ENCODE measurements around the gene RAB36. TPM values are rescaled to one million over a fixed set of nuclear protein-coding genes. Genes with fewer than 3 reads are reported as not detected.
A peak's percentile ranks its signal among the peaks of the same experiment; 100 is the strongest.

Gene RAB36
- total RNA-seq, 3 donors from 2014 or later (not counting 1 experiment from before 2014, with no cell fraction given), result 1.7 to 2.9 (median 2.6) TPM

DNA sequence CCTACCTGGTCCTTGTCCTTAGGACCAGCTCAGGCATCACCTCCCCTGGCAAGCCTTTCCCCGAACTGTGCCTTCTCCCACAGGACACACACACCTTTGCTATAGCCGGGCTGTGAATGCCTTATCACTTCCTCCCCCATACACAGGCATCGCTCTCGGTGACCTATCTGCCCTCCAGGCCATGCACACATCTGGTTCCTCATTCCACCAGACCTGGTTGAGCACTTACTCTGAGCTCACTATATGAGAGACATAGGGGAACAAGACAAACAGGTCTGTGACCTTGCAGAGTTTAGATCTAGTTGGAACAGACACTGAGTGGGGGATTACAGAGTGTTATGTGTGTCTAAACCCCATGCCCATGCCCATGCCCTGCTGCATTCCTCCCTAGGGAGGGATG lies 31.9 kb downstream of the RAB36 start:
- 73% methylated on average over 4 of the region's 4 CpGs for WGBS (ENCODE audit: insufficient coverage)
- Mint-ChIP-seq H3K27me3 (ENCODE audit: low read depth in 2 of 2) (no peaks in the 10 kb centered on the region), H3K4me3 (peak overlapping the region; percentile 17), H3K27ac (no peak overlapping the region), H3K9me3 (peaks cover 3 to 14% of the 10 kb centered on the region in 2 donors), H3K4me1 (peaks cover 43 to 47% of the 10 kb centered on the region in 2 donors), H3K36me3 (peaks cover 14% of the 10 kb centered on the region)
- H3K27me3 ChIP-seq (ENCODE audit: control insufficient read depth, insufficient read depth, low read length), result no peaks in the 10 kb centered on the region
- no peak overlapping the region for H3K27ac ChIP-seq (ENCODE audit: low read length)
- ATAC-seq (no peak), DNase-seq (no peak)
- peaks cover 18% of the 10 kb centered on the region for H3K9me3 ChIP-seq (ENCODE audit: control insufficient read depth, insufficient read depth, low read length)
- no peak overlapping the region for H3K4me3 ChIP-seq (ENCODE audit: low read length)
- no peaks in the 10 kb centered on the region for H3K36me3 ChIP-seq (ENCODE audit: control insufficient read depth, insufficient read depth, low read length)
- peaks cover 60% of the 10 kb centered on the region for H3K4me1 ChIP-seq (ENCODE audit: control insufficient read depth, insufficient read depth, low read length)
- intact Hi-C loops (cut with micrococcal nuclease), result loop anchor here (5.0 kb wide), 1 partner anchor 205 kb away; no protein-coding TSS in a partner anchor
- TF ChIP-seq, protein P1, sequence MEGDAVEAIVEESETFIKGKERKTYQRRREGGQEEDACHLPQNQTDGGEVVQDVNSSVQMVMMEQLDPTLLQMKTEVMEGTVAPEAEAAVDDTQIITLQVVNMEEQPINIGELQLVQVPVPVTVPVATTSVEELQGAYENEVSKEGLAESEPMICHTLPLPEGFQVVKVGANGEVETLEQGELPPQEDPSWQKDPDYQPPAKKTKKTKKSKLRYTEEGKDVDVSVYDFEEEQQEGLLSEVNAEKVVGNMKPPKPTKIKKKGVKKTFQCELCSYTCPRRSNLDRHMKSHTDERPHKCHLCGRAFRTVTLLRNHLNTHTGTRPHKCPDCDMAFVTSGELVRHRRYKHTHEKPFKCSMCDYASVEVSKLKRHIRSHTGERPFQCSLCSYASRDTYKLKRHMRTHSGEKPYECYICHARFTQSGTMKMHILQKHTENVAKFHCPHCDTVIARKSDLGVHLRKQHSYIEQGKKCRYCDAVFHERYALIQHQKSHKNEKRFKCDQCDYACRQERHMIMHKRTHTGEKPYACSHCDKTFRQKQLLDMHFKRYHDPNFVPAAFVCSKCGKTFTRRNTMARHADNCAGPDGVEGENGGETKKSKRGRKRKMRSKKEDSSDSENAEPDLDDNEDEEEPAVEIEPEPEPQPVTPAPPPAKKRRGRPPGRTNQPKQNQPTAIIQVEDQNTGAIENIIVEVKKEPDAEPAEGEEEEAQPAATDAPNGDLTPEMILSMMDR (IDR thresholded peaks at IDR 0.05), result no peak

DNA sequence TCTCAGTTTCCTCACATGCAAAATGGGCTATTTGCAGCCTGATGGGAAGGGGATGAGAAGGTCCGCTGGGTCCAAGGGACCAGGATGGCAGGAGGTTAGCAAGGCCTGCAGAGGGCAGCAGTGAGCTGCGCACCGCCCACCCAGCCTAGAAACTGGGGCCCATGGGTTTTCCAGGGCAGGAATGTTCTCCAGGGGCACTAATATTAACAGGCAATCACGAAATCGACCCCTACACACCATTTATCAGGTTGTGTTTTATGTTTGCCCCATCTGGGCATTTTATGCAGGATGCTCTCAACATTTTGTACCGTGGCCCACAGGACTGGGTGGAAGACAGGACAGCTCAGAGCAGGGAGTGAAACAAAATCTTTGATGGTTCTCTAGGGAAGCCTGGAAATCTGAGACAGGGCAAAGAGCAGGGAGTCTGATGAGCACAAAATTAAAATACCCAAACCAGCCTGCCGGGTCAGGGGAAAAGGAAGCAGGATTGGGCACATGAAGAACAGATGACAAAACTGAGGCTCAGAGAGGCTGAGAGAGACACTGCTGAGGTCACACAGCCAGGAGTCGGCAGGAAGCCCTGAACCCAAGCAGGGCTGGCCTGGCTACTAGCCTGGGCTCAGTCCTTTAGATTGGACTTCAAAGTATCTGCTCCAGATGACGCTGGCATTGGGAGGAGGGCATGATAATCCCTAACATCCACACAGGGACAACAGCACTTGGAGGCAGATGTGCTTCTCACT lies 33.4 kb downstream of the RAB36 start:
- no peak overlapping the region for H3K27ac ChIP-seq (ENCODE audit: low read length)
- ATAC-seq, result peak; percentile 27 to 60 (median 42)
- H3K9me3 ChIP-seq (ENCODE audit: control insufficient read depth, insufficient read depth, low read length), result peaks cover 18% of the 10 kb centered on the region
- no peaks in the 10 kb centered on the region for H3K36me3 ChIP-seq (ENCODE audit: control insufficient read depth, insufficient read depth, low read length)
- intact Hi-C loops (cut with micrococcal nuclease), result loop anchor here (1.0 to 5.0 kb wide), 4 partner anchors 86 to 204 kb away; no protein-coding TSS in a partner anchor
- WGBS (ENCODE audit: insufficient coverage), result 36% methylated on average over 9 of the region's 9 CpGs
- no peak overlapping the region for H3K4me3 ChIP-seq (ENCODE audit: low read length)
- peaks cover 75% of the 10 kb centered on the region for H3K4me1 ChIP-seq (ENCODE audit: control insufficient read depth, insufficient read depth, low read length)
- TF ChIP-seq, protein P1 (IDR thresholded peaks at IDR 0.05), result peak; percentile 96
- no peaks in the 10 kb centered on the region for H3K27me3 ChIP-seq (ENCODE audit: control insufficient read depth, insufficient read depth, low read length)
- Mint-ChIP-seq H3K4me3 (peak overlapping the region; percentile 78), H3K27ac (peak overlapping the region; percentile 86 to 87), H3K9me3 (peaks cover 3 to 14% of the 10 kb centered on the region in 2 donors), H3K36me3 (peaks cover 14% of the 10 kb centered on the region), H3K27me3 (ENCODE audit: low read depth in 2 of 2) (no peaks in the 10 kb centered on the region), H3K4me1 (peaks cover 57 to 61% of the 10 kb centered on the region in 2 donors)
- DNase-seq, result peak; percentile 69 to 85

DNA sequence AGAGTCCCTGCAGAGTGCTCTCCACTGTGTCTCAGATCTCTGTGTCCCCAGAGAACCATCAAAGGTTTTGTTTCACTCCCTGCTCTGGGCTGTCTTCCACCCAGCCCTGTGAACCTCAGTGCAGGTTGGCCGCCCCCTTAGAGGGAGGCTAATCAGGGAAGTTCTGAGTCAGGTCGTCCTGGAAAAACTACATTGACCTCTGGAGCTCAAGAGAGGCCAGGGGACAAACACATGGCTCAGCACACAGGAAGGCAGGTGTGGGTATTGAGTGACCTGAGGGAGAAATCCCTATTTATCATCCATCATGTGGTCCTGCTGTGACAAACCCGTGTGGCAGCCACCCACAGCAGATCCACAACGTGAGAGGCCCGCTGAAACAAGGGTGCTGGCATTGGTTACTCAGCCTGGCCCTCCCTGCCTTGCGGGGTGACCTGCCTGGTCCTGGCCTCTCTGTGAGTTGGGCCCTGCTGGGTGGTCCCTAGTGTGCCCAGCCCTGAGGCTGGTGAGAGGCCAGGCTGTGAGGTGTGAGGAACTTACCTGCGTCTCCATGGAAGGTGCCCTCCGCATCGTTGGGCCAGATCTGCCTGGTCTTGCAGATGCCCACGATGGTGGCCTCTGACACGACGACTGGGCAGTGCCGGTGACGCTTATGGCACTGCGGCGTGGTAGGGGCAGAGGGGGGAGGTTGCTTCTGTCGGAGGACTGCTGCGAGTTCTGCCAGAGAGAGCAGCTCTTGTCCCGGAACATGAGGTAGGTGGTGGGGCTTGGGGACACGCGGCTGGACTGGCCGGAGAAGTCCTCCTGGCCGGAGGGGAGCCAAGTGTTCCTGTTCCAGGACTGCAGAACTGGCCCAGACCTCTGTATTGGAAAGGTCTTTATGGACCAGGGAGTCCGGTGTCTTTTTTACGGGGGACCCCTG lies 34.4 kb downstream of the RAB36 start:
- Mint-ChIP-seq H3K4me1 (peaks cover 62 to 65% of the 10 kb centered on the region in 2 donors), H3K9me3 (peaks cover 3 to 14% of the 10 kb centered on the region in 2 donors), H3K27me3 (ENCODE audit: low read depth in 2 of 2) (no peaks in the 10 kb centered on the region), H3K36me3 (peaks cover 14% of the 10 kb centered on the region), H3K27ac (peak overlapping the region; percentile 86 to 87), H3K4me3 (peak overlapping the region; percentile 86)
- H3K36me3 ChIP-seq (ENCODE audit: control insufficient read depth, insufficient read depth, low read length), result no peaks in the 10 kb centered on the region
- peak overlapping the region; percentile 36 for H3K4me3 ChIP-seq (ENCODE audit: low read length)
- no peaks in the 10 kb centered on the region for H3K27me3 ChIP-seq (ENCODE audit: control insufficient read depth, insufficient read depth, low read length)
- peak in 1 of 2 donors; percentile 32 for DNase-seq
- no peak for ATAC-seq
- intact Hi-C loops (cut with micrococcal nuclease), result loop anchor here (5.0 kb wide), 2 partner anchors 42 to 203 kb away; no protein-coding TSS in a partner anchor
- H3K27ac ChIP-seq (ENCODE audit: low read length), result peak overlapping the region; percentile 51
- WGBS (ENCODE audit: insufficient coverage), result 56% methylated on average over 25 of the region's 25 CpGs
- H3K9me3 ChIP-seq (ENCODE audit: control insufficient read depth, insufficient read depth, low read length), result peaks cover 18% of the 10 kb centered on the region
- TF ChIP-seq, protein P1 (IDR thresholded peaks at IDR 0.05), result no peak
- H3K4me1 ChIP-seq (ENCODE audit: control insufficient read depth, insufficient read depth, low read length), result peaks cover 79% of the 10 kb centered on the region
